Measurements from ENCODE around the gene DCX.
"Not testable (repeated sequence)": the region's sequence is repeated elsewhere in the genome, so short reads cannot be mapped to it uniquely, and the experiment has no call there.

Gene DCX

DNA sequence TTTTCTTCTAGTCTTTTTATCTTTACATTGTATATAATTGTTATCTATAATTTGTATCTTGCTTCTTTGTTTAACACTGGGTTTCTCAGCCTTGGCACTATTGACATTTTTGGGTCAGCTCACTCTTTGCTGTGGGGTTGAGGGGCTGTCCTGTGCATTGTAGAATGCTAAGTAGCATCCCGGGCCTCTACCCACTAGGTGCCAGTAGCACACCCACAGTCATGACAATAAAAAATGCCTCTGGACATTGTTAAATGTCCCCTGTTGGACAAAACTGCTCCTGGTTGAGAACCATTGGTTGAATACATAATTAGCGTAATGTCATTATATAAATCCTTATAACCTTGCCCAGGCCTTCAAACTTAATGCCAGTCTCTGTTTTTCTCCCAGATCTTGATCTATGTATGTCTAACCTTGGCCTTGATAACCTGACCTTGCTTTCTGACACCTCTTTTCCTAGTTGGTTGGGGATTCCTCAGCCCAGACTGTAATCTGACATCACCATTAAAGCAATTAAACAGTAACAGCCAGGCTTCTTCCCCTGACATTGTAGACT is 46.1 kb downstream of the DCX start:
- DNase-seq = no peak

DNA sequence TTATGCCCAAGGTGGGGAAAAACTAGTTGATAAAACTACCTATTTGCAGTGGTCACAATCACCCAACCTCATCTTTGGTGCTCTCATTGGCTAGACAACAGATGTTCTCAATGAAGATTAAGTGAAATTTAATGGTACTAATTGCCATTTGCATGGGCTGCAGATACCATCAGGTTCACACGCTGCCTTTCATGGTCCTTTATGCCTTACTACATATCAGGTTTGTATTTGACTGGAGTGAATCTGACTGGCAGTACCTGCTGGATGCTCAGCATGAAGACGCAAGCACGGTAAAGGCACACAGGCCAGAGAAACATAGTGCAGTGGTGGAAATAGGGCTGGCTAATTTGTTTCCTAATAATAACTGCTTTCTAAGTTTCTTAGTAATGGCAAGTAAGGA is 48.3 kb downstream of the DCX start:
- no peak for DNase-seq

DNA sequence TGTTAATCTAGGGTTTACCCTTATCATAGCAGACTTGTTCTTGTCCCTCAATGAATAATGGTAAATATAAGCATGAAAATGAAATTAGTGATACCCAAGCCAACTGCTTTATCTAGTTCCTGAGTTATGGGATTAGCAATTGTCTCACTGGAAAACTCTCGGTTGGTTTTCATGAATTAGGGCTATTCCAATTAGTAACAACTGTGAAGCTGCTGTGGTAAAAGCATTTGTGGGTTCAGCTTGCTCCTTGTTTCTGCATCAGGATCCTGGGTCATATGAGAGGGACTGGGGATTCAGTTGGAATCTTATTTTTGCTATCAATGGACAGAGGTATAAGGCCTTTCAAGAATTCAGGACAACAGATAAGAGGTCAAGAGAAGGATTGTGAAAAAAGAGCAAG is 50.2 kb downstream of the DCX start:
- DNase-seq = no peak

DNA sequence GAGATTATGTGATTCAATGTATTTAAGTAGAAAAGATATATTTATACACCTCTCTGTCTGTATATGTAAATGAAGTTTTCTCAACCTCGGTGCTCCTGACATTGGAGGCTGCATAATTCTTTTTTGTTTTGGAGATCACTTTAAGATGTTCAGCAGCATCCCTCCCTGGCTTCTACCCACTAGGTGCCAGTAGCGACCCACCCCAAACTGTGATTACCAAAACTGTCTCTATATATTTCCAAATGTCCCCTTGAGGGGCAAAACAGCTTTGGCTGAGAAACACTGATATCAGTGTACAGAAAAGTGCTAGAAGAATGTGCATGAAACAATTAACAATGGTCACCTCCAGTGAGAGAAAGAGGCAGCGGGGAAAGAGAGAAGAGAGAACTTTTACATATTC is 51.2 kb downstream of the DCX start:
- no peak for DNase-seq

DNA sequence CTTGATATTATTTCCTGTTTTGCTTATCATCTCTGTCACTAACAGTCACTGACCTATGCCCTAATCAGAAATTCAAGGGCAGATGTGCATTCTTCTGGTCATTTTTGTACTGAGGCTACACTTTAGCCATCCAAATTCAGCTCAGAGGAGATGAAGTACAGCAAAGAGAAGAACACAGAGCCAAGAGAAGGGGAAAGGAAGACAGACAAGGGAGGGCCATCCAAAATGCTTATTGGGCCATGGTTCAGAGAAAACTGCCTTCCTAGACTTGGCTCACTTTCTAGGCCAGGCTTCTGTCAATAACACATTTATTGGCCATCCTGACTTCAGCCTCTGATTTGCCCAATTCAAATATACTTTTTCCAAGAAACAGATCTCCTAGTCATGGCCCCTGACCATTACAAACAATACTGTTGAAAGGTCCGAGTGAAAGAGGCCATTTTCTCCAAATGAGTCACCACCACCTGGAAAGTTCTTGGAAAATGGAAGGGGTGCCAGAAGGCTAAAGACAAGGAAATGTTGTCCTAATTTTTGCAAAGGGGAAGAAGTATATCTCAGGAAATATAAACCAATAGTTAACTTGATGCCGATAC is 56.4 kb downstream of the DCX start:
- no peak for DNase-seq

DNA sequence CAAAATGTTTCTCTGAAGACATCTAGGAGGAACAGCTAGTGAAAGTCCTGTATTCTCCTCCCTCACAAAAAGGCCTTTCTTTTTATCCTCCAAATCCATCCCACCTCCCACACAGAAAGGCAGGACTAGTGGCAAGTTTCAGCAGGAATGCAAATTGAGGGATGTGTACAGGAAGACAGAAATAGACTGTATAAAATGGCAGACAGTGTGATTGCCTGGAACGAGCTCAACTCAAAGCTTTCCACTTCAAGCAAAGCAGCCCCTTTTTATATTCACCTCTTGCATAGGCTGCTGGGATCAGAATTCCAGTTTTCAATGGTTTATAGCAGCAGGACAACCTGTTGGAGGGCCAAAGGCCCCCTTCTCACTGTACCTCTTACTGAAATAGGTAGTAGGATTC is 57.5 kb downstream of the DCX start:
- DNase-seq = no peak

DNA sequence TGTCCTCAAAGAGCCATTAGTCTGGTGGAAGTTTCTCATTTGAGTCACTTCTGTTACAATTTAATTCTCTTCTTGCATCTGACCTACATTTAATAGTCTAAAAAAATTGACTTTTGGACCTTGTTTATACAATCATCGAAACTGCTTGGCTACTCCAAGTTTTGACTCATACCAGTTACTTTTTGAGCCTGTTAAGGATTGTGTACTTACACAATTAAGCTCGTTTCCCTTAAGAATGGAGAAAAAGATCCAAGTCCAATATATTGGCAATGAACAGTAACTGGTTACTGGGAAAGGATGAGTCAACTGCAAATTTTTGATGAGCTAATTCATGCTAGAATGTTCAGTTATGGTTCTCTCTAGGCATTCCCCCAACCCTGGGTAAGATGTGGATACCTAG is 58.2 kb downstream of the DCX start:
- DNase-seq = no peak

DNA sequence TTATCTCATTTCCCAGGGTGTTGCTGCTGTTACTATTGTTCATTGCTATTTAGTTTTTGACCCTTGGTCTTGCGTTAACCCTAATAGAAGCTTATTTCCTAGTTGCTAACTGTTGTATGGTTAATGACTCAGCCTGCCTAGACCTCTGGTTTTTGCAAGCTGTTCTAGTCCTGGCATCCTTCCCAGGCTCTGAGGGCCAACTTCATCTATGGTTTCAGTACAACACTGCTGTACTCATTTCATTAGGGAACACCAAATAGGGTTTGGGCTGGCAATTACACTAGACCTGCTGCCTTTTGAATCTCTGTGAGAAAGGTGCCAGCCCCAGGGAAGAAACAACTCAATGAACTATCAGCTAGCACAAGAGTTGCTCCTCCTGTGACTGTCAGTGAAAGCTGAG is 59.6 kb downstream of the DCX start:
- DNase-seq = no peak

DNA sequence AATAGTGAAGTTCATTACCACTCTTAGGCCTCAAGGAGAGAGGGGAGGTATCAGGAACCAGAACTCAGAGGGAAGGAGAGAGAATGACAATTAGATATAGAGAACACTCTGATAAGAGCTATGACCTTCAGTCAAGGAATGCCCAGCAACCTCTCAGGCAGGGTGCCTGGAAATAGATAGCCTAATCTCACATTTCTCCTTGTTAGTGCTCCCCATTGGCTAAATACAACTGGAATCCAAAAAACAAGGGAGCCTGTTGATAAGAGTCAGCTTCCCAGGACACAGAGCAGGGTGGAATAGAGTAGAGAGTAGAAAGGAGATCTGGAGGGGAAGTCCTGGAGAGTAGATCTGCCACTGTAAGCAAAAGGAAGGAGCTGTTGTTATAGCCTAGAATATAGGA is 62.1 kb downstream of the DCX start:
- DNase-seq = no peak

DNA sequence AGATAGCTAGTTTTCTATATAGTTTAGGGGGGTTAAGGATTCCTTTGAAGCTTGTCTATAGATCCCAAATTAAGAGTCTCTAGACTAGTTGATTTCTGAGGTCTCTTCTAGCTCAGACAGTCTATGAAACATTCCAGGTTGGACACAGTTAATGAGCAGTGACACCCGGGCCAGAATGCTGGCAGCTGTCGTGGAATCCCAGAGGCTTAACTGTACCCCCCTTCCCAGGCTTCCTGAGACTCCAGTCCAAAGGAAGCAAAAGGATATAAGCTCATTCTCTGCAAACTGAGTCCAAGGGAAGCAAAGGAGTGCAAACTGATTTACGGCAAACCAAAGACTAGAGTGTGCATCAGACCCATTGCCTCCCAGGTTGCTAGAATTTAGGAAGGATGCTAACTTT is 62.9 kb downstream of the DCX start:
- DNase-seq = no peak

DNA sequence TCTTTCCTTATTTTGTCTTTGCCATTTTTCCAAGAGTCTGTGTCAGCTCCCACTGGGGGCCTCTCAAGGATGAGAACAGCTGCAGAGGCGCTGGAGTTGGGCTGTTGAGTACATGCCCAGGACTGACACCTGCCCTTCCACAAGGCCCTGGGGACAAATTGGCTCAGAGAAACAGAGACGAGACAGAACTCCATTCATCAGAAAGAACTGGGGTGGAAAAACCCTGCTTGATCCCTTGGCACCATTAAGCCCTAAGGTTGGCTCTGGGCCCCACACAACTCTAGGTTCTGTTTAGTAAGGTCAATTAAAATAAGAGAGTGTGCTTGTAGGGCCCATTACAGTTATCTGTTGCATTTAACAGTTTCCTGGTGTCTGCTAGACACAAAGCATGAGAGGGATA is 63.6 kb downstream of the DCX start:
- no peak for DNase-seq

DNA sequence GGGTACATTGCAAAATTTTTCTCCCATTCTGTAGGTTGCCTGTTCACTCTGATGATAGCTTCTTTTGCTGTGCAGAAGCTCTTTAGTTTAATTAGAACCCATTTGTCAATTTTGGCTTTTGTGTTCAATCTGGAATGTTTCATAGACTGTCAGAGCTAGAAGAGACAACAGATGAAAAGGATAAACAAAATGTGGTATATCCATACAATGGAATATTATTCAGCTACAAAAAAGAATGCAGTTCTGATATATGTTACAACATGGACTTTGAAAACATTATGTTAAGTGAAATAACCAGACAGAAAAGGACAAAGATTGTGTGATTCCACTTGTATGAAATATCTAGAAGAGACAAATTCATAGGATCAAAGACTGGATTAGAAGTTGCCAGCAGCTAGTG is 65.8 kb downstream of the DCX start:
- not testable (repeated sequence) for DNase-seq

DNA sequence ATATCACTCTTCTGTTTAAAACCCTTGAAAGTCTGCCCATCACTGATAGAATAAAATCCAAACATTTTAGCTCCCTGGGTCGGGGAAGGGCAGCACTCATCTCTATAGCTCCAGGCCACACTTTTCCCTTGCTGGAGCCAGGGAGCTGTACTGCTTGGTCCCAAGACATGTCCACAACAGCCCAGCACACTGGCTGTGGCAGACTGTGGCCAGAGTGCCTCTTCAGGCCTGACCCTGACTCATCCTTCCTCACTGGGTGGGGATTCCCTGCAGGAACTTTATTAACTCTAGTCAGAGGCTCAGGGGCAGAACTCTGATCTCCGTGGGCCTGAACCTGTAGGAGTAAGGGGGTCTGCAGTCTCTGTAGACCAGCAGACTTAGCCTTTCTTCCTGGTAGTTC is 71.9 kb downstream of the DCX start:
- DNase-seq = no peak

DNA sequence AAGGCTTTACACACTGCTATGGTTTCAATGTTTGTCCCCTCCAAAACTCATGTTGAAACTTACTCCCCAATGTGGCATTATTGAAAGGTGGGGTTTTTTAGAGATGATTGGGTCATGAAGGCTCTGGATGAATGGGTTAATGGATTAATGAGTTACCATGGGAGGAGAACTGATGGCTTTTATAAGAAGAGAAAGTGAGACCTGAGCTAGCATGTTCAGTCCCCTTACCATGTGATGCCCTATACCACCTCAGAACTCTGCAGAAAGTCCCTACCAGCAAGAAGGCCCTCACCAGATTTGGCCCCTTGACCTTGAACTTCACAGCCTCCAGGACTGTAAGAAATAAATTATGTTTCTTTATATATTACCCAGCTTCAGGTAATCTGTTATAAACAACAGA is 72.8 kb downstream of the DCX start:
- no peak for DNase-seq

DNA sequence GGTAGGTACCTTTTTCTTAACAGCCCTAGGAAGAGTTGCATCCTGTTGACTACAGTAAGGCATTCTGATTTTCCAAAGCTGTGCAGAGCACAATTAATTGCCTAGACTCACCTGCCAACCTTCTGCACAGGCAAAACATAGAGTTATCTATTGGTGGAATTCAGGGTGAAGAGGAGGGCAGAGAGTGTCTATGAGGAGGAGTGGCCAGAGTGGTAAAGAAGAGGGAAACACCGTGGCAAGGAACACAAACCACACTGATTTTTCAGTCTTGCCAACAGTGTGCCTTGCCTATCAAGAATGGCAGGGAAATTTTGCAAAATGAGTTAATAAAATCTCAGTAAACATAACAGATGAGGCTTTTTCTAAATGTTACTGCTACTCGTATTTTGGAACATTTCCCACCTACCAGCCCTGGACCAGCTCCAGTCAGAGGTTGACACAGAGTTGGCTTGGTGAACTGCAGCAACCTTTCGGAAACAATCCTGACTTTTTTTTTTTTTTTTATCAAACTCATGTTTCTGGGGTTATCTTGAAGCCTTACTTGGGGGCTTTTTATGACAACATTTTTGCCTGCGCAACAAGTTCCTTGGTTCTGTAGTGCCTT is 73.8 kb downstream of the DCX start:
- no peak for DNase-seq

DNA sequence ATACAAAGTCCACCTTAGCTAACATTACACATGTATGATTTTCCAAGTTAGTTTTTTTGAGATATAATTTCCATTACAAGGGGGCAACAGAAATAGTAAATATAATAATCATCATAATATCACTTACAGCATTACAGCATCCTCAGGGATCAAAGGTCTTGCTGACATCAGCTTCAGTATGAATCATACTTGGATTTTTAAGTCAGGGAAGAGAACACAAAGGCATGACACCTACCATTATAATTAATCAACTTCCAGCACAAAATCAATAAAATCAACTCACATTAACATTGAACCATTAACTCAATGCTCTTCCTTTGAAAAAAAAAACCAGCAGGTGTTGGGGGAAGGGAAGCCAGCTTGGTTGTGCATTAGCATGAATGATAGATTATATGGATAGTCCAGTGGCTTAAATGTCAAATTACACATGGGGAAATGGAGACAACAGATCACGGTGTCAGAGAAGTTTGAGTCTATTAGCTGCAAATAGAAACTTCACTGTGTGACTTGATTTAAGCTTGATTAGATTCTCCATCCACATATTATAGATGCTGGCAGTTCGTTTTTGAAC is 74.8 kb downstream of the DCX start:
- no peak for DNase-seq

DNA sequence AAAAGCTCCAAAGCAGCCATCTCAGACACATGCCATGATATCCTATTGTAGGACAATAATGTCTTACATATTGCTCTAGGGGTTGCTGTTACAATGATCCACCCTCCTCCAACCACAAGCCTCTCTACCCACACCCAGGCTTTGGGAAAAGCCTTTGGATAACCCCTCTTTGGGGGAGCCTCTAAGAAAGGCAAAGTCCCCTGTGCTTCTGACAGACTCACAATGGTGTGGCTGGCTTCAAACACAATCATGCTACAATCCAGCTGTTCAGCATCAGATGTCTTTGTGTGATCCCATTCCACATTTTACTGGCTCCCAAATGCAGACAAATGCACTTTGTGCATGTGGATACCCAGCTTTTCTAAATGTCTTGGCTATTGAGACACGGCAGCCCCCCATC is 75.9 kb downstream of the DCX start:
- no peak for DNase-seq

DNA sequence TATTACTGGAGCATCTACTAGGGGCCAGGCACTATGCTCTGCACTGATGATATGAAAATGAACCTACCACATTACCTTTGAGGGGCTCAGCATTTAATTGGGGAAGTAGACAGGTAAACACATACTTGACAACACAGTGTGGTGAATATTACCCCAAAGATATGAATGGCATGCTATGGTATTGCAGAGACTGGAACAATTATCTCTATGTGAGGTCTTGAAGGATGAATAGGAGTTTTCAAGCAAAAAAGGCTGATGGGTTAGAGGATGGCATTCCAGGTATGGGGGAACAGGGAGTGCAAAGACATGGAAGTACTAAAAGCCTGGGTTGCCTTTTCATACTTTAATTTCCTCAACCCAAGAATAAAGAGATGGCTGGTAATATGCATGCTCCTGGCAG is 82.6 kb downstream of the DCX start:
- DNase-seq = no peak

DNA sequence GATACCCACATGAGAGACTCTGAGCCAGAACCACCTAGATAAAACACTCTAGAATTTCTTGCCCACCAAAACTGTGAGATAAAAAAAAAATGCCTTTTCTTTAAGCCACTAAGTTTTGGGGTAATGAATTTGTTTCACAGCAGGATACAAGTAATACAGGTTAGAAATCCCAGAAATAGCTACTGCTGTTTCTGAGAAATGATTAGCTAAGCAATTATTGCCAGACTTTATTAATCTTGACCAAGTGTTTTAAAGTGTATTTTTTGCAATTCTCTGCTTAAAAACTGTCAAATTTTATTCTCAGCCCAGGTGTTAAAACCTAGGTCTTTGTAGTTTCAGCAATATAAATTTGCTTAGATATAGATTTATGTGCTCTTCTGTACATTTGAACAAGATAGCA is 83.1 kb downstream of the DCX start:
- no peak for DNase-seq

DNA sequence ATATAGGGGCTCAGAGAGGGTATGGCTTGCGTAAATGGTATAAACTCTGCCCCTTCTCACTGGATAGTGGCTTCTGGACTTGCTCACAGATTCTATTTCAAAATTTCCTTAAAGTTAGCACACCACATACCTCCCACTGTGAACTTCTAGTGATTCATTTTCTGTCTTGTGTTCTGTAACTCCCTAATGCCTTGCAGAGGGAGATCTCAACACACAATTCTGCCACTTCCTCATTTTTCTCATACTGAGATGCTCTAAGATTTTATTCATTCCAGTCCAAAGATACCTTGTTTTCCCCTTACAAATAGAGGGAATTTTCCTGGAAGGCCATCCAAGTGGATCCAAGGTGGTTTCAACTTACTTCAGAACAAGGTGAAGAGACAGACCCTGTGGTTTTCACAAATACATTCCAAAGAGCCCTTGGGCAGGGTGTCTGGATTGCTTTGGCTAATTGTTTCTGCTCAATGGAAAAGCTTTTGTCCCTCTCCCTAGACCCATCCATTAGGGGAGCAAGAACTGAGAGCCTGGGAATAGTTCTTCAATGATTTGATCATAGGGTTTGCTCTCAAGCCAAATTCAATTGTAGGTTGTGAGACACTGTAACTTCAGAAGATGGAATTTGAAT is 89.6 kb downstream of the DCX start:
- no peak for DNase-seq

DNA sequence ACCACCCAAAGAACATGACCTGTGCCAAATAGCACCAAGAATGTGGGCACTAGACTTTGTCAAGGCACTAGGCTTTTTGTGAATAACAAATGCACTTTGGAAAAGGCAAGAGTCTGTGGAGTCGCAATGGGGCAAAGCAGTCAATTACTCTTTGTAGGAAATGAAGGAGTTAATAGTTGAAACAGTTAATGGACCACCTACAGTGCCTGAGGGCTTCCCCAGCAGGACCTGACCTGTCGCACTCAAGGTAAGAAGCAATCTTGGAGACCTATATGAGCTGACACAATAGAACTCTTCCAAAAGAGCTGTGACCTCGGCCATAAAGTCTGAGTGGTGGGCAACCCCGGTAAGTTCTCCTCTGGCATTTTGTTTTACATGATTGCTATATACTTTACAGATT is 92.5 kb downstream of the DCX start:
- DNase-seq = no peak

DNA sequence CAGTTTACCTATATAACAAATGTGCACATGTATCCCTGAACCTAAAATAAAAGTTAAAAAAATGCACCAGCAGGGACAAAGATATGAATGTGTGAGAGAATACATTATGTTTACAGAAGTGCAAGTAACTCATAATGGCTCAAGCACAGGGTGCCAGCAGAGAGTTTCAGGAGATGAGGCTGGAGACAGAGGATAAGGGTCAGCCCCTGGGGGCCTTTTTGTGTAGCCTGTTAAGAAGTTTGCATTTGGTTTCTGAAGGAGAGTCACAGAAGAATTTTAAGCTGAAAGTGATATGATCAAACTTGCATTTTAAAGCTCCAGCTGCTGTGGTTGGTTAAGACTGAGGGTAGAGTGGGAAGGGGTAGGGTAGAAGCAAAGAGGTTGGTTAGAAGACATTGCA is 93.1 kb downstream of the DCX start:
- DNase-seq = no peak

DNA sequence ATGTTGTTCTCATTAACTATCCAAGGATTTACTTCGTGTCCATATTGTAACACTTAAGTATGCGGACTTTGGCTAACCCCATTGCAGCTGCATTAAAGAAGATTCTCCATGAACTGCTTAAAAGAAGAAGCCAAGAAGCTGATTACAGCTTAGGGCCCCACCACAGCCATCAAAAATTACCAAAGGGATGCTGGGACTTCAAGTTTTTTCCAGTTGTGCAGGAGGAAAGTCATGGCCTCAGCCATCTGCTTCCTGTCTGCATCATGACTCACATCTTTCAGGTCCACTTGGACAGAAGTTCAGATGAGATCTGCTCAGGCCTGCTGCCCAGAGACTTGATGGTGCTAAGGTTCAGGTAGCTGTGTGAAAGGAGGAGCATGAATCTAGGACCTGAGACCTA is 102.9 kb downstream of the DCX start:
- no peak for DNase-seq

DNA sequence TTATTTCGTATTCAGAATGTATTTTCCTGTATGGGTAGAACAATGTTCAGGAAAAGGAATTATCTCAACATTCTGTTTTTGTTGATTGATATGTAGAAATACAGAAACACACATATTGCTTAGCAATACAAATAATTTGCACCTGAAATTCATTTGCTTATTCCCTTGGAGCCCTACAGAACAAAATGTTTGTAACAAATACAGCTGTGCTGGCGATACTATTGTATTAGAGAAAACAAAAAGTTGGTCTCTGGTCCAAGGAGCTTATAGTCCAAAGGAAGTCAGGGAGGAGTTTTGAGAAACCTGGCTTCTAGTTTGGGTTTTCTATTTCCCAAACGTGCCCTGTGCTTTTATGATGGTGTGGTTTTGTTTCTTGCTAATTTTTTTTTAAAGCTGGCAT is 104.0 kb downstream of the DCX start:
- DNase-seq = no peak
